Thyroid gland (tissue), 4 donors: ENCODE measurements around the gene ARHGAP30. TPM values are rescaled to one million over a fixed set of nuclear protein-coding genes. Genes with fewer than 3 reads are reported as not detected.
A peak's percentile ranks its signal among the peaks of the same experiment; 100 is the strongest.

Source experiments
- DNase-seq, 2 donors: peaks; one replicate each; pipeline ENCODE4 v3.0.0-alpha.2; 2019
- H3K27ac ChIP-seq, 3 donors: fragments of 200-600 bp; sonication (generic); 1 replicate in 2 of 3; 2 replicates in 1 of 3; pipeline ENCODE4 v1.5.1; 2016 to 2019; ENCODE audit warnings: mild to moderate bottlenecking in 1 of 3, moderate library complexity in 1 of 3
- H3K27me3 ChIP-seq: fragments of 200-600 bp; sonication (generic); one replicate; pipeline ENCODE4 v1.5.1; 2019
- H3K36me3 ChIP-seq, 2 donors: fragments of 200-600 bp; sonication (generic); one replicate each; pipeline ENCODE4 v1.5.1; 2016 to 2019
- H3K4me1 ChIP-seq, 2 donors: fragments of 200-600 bp; sonication (generic); one replicate each; pipeline ENCODE4 v1.5.1; 2017 to 2019
- H3K4me3 ChIP-seq, 3 donors: fragments of 200-600 bp; sonication (generic); replicated peaks in 1 of 3; 1 replicate in 2 of 3; 2 replicates in 1 of 3; pipeline ENCODE4 v1.5.1; 2016; ENCODE audit warnings: mild to moderate bottlenecking in 1 of 3
- H3K9me3 ChIP-seq: fragments of 200-600 bp; sonication (generic); one replicate; pipeline ENCODE4 v1.5.1; 2017
- POLR2A ChIP-seq, 2 donors: fragments of 450-650 bp; IDR thresholded peaks; one replicate each; pipeline ENCODE4 v1.6.1; 2017; ENCODE audit warnings: antibody characterized with exemption in 2 of 2, mild to moderate bottlenecking in 2 of 2, moderate library complexity in 1 of 2
- WGBS, 2 donors: methylation state at CpG; one replicate each; pipeline ENCODE4 v1.1.5; 2017; 5-methylcytosine and 5-hydroxymethylcytosine counted together
- intact Hi-C: fragments of 100-400 bp; cut with DNase I; formaldehyde crosslinking; loops from one replicate; pipeline ENCODE4 v1.15.1; 2023
- total RNA-seq, 4 donors: library from RNA; depleted of rRNA; stranded (reverse); fragments of >200 nt; gene quantifications; one replicate each; pipeline ENCODE4 v1.2.3, GENCODE V29; 2016
- TF ChIP-seq, protein P1 (sequence below), 6 experiments: fragments of 200-600 bp in 3 of 6; fragments of 450-650 bp in 3 of 6; sonication (generic) in 3 of 6; IDR thresholded peaks; one replicate each; pipeline ENCODE4 v1.5.1; 2016 to 2019; ENCODE audit warnings: antibody characterized with exemption in 6 of 6, mild to moderate bottlenecking in 2 of 6, inconsistent platforms in 1 of 6, moderate library complexity in 1 of 6

ARHGAP30 gene
- total RNA-seq, 4 donors from 2014 or later, result 1.4 to 3.5 (median 2.9) TPM

DNA sequence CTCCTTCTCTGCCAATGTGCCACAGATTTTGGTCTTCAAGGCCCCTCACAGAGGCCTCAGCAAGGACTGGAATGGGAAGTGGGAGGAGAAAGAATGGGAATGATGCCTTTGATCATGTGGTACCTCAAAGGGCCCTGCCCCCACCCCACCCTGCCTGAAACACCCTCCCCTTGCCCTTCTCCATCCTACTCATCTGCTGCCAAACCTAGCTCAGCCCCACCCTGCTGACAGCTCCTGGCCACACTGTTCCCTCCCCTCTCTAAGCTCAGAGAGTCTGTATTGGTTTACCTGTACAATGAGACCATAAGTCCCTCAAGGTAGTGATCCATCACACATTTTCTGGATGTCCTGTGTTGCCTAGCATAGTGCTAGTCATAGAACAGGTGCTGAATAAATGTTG is 6.7 kb upstream of the ARHGAP30 start:
- Histone ChIP-seq H3K36me3 (no peaks in the 10 kb centered on the region), H3K4me3 (no peak overlapping the region), H3K27ac (no peak overlapping the region), H3K9me3 (no peaks in the 10 kb centered on the region), H3K4me1 (no peaks in the 10 kb centered on the region), H3K27me3 (no peaks in the 10 kb centered on the region)
- TF ChIP-seq, protein P1, sequence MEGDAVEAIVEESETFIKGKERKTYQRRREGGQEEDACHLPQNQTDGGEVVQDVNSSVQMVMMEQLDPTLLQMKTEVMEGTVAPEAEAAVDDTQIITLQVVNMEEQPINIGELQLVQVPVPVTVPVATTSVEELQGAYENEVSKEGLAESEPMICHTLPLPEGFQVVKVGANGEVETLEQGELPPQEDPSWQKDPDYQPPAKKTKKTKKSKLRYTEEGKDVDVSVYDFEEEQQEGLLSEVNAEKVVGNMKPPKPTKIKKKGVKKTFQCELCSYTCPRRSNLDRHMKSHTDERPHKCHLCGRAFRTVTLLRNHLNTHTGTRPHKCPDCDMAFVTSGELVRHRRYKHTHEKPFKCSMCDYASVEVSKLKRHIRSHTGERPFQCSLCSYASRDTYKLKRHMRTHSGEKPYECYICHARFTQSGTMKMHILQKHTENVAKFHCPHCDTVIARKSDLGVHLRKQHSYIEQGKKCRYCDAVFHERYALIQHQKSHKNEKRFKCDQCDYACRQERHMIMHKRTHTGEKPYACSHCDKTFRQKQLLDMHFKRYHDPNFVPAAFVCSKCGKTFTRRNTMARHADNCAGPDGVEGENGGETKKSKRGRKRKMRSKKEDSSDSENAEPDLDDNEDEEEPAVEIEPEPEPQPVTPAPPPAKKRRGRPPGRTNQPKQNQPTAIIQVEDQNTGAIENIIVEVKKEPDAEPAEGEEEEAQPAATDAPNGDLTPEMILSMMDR (IDR thresholded peaks at IDR 0.05), result no peak
- no peak for TF ChIP-seq POLR2A (IDR thresholded peaks at IDR 0.05)
- intact Hi-C loops, result no loop called here
- DNase-seq, result no peak

GRCh38 chr1:161074676-161075368 is 5.1 kb upstream of the ARHGAP30 start:
- no peaks in the 10 kb centered on the region for H3K27me3 ChIP-seq
- WGBS, 2 donors, result 82 to 91% methylated on average over 6 to 11 of the region's 12 CpGs
- no peaks in the 10 kb centered on the region for H3K36me3 ChIP-seq
- H3K27ac ChIP-seq, result no peak overlapping the region
- no peaks in the 10 kb centered on the region for H3K9me3 ChIP-seq
- H3K4me3 ChIP-seq, result no peak overlapping the region
- no peak for TF ChIP-seq POLR2A (IDR thresholded peaks at IDR 0.05)
- TF ChIP-seq, protein P1 (IDR thresholded peaks at IDR 0.05), result no peak
- no peak for DNase-seq
- intact Hi-C loops, result no loop called here
- H3K4me1 ChIP-seq, result no peaks in the 10 kb centered on the region

DNA sequence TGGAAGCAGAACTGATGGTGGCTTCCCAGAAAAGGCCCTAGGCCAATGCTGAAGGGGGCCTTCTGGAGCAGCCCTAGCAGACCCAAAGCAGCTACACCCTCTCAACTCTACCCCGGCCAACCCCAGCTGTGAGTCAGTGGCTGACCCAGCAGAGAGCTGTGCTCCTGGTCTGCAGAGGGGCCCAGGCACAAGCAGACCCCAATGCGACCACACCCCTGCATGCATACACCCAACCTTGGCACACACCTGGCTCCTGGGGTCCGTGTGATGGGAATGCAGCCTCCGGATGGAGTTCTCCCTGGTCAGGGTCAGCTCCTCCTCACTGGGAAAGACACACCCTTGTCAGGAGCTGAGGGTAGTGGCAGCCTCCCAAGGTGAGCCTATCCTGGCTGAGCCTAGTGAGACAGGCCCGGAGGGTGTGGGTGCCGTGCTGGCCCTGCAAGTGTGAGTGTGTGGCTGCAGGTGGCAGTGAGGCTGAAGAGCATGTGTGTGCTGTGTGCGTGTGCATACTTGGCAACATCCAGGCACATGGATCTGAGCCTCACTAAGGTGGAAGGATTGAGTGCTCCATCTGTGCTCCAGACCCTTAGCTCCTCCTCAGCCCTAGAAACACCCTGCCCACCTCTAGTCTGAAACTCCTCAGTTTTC is 3.9 kb upstream of the ARHGAP30 start:
- no peak overlapping the region for H3K4me3 ChIP-seq
- H3K27ac ChIP-seq, result no peak overlapping the region
- H3K9me3 ChIP-seq, result no peaks in the 10 kb centered on the region
- H3K27me3 ChIP-seq, result no peaks in the 10 kb centered on the region
- no peak for TF ChIP-seq POLR2A (IDR thresholded peaks at IDR 0.05)
- TF ChIP-seq, protein P1 (IDR thresholded peaks at IDR 0.05), result no peak
- intact Hi-C loops, result no loop called here
- H3K4me1 ChIP-seq, result no peaks in the 10 kb centered on the region
- H3K36me3 ChIP-seq, result no peaks in the 10 kb centered on the region
- WGBS, 2 donors, result 74 to 78% methylated on average over 5 to 7 of the region's 7 CpGs
- DNase-seq, result no peak

GRCh38 chr1:161072751-161073449 is 3.2 kb upstream of the ARHGAP30 start:
- Histone ChIP-seq H3K27me3 (no peaks in the 10 kb centered on the region), H3K27ac (no peak overlapping the region), H3K36me3 (no peaks in the 10 kb centered on the region), H3K9me3 (no peaks in the 10 kb centered on the region), H3K4me1 (no peaks in the 10 kb centered on the region), H3K4me3 (no peak overlapping the region)
- WGBS, 2 donors, result 93 to 95% methylated on average over 19 of the region's 19 CpGs
- TF ChIP-seq POLR2A (IDR thresholded peaks at IDR 0.05), result no peak
- TF ChIP-seq, protein P1 (IDR thresholded peaks at IDR 0.05), result no peak
- intact Hi-C loops, result no loop called here
- DNase-seq, result no peak

- TF ChIP-seq POLR2A (IDR thresholded peaks at IDR 0.05), result no peak
- TF ChIP-seq, protein P1 (IDR thresholded peaks at IDR 0.05), result peak in 3 of 6 experiments; percentile 19 to 33 (median 24)
- DNase-seq, result peak; percentile 27 to 39
- Histone ChIP-seq H3K27me3 (no peaks in the 10 kb centered on the region), H3K9me3 (no peaks in the 10 kb centered on the region), H3K4me3 (no peak overlapping the region), H3K4me1 (no peaks in the 10 kb centered on the region), H3K27ac (no peak overlapping the region), H3K36me3 (no peaks in the 10 kb centered on the region)
- intact Hi-C loops, result no loop called here
- 70 to 75% methylated on average over 9 of the region's 9 CpGs for WGBS, 2 donors
Observed at GRCh38 chr1:161071886-161072371, 2.2 kb upstream of the ARHGAP30 start.
